Neural cell (in vitro differentiated cells): ENCODE results near the gene KIF13A. TPM values are rescaled to one million over a fixed set of nuclear protein-coding genes. Genes with fewer than 3 reads are reported as not detected.

Source experiments
- H2AFZ ChIP-seq: fragments of 200-600, 300-800 bp; sonication (generic), shearing (Covaris generic); 2 replicates; pipeline ENCODE4 v1.6.0; 2014; ENCODE audit warnings: low read depth, mild to moderate bottlenecking, antibody characterized with exemption, low read length, moderate library complexity
- H3F3A ChIP-seq: fragments of 200-600 bp; shearing (Covaris generic); 2 replicates; pipeline ENCODE4 v1.6.1; 2016; ENCODE audit warnings: mild to moderate bottlenecking, moderate library complexity, mixed read lengths, antibody characterized with exemption, low read length; ENCODE audit not compliant: insufficient read depth, poor library complexity, severe bottlenecking
- H3K27ac ChIP-seq: fragments of 200-600, 300-800 bp; sonication (generic), shearing (Covaris generic); 2 replicates; pipeline ENCODE4 v1.5.1; 2014; ENCODE audit warnings: mild to moderate bottlenecking, low read length, moderate library complexity
- H3K27me3 ChIP-seq: fragments of 300-800, 200-600 bp; sonication (generic), shearing (Covaris generic); 2 replicates; pipeline ENCODE4 v1.6.0; 2014; ENCODE audit warnings: mild to moderate bottlenecking, low read depth, low read length, moderate library complexity; ENCODE audit not compliant: insufficient read depth
- H3K36me3 ChIP-seq: fragments of 300-800, 200-600 bp; sonication (generic), shearing (Covaris generic); 2 replicates; pipeline ENCODE4 v1.5.1; 2014; ENCODE audit warnings: mild to moderate bottlenecking, antibody characterized with exemption, low read length, moderate library complexity; ENCODE audit not compliant: insufficient read depth
- H3K4me2 ChIP-seq: fragments of 300-800, 200-600 bp; sonication (generic), shearing (Covaris generic); 2 replicates; pipeline ENCODE4 v1.6.0; 2014; ENCODE audit warnings: mild to moderate bottlenecking, low read length
- H3K4me3 ChIP-seq: fragments of 300-800, 200-600 bp; sonication (generic), shearing (Covaris generic); 2 replicates; pipeline ENCODE4 v1.5.1; 2014; ENCODE audit warnings: mild to moderate bottlenecking, low read length, moderate library complexity
- H3K79me2 ChIP-seq: fragments of 200-600 bp; shearing (Covaris generic); replicated peaks from 2 replicates; pipeline ENCODE4 v1.6.0; 2014; ENCODE audit warnings: mild to moderate bottlenecking, low read length, moderate library complexity; ENCODE audit not compliant: insufficient read depth
- H3K9ac ChIP-seq: fragments of 300-800, 200-600 bp; sonication (generic), shearing (Covaris generic); 2 replicates; pipeline ENCODE4 v1.6.1; 2016; ENCODE audit warnings: mild to moderate bottlenecking, low read length, mixed read lengths
- H3K9me2 ChIP-seq: fragments of 200-600 bp; shearing (Covaris generic); 2 replicates; pipeline ENCODE4 v1.6.1; 2016; ENCODE audit warnings: mild to moderate bottlenecking, low read length, mixed read lengths; ENCODE audit not compliant: insufficient read depth
- H3K9me3 ChIP-seq: fragments of 200-600, 300-800 bp; sonication (generic), shearing (Covaris generic); 2 replicates; pipeline ENCODE4 v1.6.1; 2016; ENCODE audit warnings: mild to moderate bottlenecking, mixed run types, low read length, moderate library complexity, mixed read lengths
- H4K20me1 ChIP-seq: fragments of 200-600 bp; shearing (Covaris generic); 2 replicates; pipeline ENCODE4 v1.6.1; 2016; ENCODE audit warnings: mild to moderate bottlenecking, mixed run types; ENCODE audit not compliant: insufficient read depth
- EP300 ChIP-seq: fragments of 450-650 bp; conservative IDR thresholded peaks from 2 replicates; pipeline ENCODE4 v1.6.1; 2014; ENCODE audit warnings: antibody characterized with exemption, mild to moderate bottlenecking, moderate library complexity; ENCODE audit not compliant: poor library complexity, severe bottlenecking
- EZH2 ChIP-seq: fragments of 200-600, 300-800 bp; shearing (Covaris generic), sonication (generic); IDR thresholded peaks from 2 replicates; pipeline ENCODE4 v1.6.1; 2014; ENCODE audit warnings: antibody characterized with exemption, low read length, borderline replicate concordance, mild to moderate bottlenecking; ENCODE audit not compliant: insufficient read depth, poor library complexity, severe bottlenecking
- MXI1 ChIP-seq: fragments of 450-650 bp; conservative IDR thresholded peaks from 2 replicates; pipeline ENCODE4 v1.6.1; 2014; ENCODE audit warnings: antibody characterized with exemption, mild to moderate bottlenecking; ENCODE audit not compliant: poor library complexity, severe bottlenecking
- POLR2AphosphoS5 ChIP-seq: IDR thresholded peaks from 2 replicates; pipeline ENCODE4 v1.6.1; 2012
- RAD21 ChIP-seq: fragments of 450-650 bp; conservative IDR thresholded peaks from 2 replicates; pipeline ENCODE4 v1.6.1; 2014; ENCODE audit warnings: antibody characterized with exemption, mild to moderate bottlenecking, moderate library complexity
- SMC3 ChIP-seq: fragments of 450-650 bp; conservative IDR thresholded peaks from 2 replicates; pipeline ENCODE4 v1.6.1; 2014; ENCODE audit warnings: antibody characterized with exemption, mild to moderate bottlenecking, moderate library complexity; ENCODE audit not compliant: poor library complexity
- TAF1 ChIP-seq: IDR thresholded peaks from 2 replicates; pipeline ENCODE4 v1.6.1; 2012; ENCODE audit warnings: low read depth
- polyA plus RNA-seq: library from polyadenylated mRNA; depleted of rRNA; stranded (reverse); fragments of >200 nt; gene quantifications from 2 replicates; pipeline ENCODE4 v1.2.3, GENCODE V29; 2014
- TF ChIP-seq, protein P1 (sequence below): fragments of 450-650 bp; IDR thresholded peaks from 2 replicates; pipeline ENCODE4 v1.5.1; 2014; ENCODE audit warnings: antibody characterized with exemption, mild to moderate bottlenecking, moderate library complexity; ENCODE audit not compliant: poor library complexity, severe bottlenecking
- TF ChIP-seq, protein P2 (sequence below): IDR thresholded peaks from 2 replicates; pipeline ENCODE4 v1.6.1; 2012; ENCODE audit warnings: borderline replicate concordance

Gene KIF13A
- polyA plus RNA-seq, 1 donor from 2014 or later, result 9.4 TPM

DNA sequence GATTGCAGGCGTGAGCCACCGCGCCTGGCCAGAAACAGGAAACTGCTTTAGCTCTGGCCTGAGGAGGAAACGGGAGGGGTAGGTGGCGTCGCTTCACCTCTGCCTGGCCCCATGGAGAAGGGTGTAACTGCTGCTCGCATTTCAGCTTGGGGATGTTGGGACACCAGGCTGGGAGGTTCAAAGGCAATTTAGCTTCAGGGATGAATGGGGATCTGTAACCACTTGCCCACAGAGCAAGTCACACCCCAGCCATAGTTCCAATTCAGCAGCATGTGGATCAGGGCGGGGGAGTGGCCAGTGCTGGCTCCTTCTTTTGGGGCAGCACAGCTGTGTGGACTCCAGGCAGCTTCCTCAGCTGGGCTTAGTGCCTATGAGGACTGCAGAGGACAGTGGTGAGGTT, 245.9 kb downstream of the KIF13A start:
- no peak overlapping the region for H3K4me2 ChIP-seq
- H2AFZ ChIP-seq, result no peak overlapping the region

DNA sequence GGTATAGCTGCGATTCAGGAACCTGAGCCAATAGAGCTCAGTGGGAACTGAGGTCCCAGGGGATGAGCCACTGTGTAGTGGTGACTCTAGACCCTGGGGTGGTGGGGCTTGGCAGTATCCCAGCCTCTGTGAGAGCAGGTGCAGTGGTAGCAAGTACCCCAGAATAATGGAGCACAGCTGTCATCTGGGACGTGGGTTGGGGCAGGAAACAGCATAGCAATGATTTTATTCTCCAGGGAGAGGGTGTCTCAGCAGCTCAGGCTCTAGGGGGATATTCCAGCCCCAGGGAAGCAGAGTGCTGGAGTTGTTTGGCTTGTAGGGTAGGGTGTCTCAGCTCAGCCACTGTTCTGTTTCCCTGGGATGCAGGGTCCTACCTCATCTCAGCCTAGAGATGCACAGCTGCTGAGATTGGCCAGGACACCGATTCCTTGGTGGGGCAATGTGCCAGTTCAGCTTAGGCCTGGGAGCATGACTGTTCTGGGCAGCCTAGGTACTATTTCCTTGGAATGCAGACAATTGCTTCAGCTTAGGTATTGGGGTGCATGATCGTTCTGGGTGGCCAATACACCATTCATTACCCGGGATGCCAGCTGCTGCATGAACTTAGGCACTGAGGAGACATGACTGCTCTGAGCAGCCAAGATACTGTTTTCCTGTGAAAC, 246.7 kb downstream of the KIF13A start:
- Histone ChIP-seq H3K27me3 (no peaks in the 10 kb centered on the region), H3K4me2 (no peak overlapping the region), H3K36me3 (no peaks in the 10 kb centered on the region), H2AFZ (no peak overlapping the region), H4K20me1 (no peaks in the 10 kb centered on the region), H3K4me3 (no peak overlapping the region), H3F3A (no peaks in the 10 kb centered on the region), H3K9me2 (no peaks in the 10 kb centered on the region), H3K27ac (no peak overlapping the region), H3K9me3 (no peaks in the 10 kb centered on the region), H3K9ac (no peak overlapping the region), H3K79me2 (no peaks in the 10 kb centered on the region)
- TF ChIP-seq TAF1, result no peak
- no peak for TF ChIP-seq EP300
- TF ChIP-seq, protein P1, sequence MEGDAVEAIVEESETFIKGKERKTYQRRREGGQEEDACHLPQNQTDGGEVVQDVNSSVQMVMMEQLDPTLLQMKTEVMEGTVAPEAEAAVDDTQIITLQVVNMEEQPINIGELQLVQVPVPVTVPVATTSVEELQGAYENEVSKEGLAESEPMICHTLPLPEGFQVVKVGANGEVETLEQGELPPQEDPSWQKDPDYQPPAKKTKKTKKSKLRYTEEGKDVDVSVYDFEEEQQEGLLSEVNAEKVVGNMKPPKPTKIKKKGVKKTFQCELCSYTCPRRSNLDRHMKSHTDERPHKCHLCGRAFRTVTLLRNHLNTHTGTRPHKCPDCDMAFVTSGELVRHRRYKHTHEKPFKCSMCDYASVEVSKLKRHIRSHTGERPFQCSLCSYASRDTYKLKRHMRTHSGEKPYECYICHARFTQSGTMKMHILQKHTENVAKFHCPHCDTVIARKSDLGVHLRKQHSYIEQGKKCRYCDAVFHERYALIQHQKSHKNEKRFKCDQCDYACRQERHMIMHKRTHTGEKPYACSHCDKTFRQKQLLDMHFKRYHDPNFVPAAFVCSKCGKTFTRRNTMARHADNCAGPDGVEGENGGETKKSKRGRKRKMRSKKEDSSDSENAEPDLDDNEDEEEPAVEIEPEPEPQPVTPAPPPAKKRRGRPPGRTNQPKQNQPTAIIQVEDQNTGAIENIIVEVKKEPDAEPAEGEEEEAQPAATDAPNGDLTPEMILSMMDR, result no peak
- no peak for TF ChIP-seq MXI1
- no peak for TF ChIP-seq SMC3
- no peak for TF ChIP-seq POLR2AphosphoS5
- TF ChIP-seq RAD21, result no peak
- no peak for TF ChIP-seq EZH2
- TF ChIP-seq, protein P2, sequence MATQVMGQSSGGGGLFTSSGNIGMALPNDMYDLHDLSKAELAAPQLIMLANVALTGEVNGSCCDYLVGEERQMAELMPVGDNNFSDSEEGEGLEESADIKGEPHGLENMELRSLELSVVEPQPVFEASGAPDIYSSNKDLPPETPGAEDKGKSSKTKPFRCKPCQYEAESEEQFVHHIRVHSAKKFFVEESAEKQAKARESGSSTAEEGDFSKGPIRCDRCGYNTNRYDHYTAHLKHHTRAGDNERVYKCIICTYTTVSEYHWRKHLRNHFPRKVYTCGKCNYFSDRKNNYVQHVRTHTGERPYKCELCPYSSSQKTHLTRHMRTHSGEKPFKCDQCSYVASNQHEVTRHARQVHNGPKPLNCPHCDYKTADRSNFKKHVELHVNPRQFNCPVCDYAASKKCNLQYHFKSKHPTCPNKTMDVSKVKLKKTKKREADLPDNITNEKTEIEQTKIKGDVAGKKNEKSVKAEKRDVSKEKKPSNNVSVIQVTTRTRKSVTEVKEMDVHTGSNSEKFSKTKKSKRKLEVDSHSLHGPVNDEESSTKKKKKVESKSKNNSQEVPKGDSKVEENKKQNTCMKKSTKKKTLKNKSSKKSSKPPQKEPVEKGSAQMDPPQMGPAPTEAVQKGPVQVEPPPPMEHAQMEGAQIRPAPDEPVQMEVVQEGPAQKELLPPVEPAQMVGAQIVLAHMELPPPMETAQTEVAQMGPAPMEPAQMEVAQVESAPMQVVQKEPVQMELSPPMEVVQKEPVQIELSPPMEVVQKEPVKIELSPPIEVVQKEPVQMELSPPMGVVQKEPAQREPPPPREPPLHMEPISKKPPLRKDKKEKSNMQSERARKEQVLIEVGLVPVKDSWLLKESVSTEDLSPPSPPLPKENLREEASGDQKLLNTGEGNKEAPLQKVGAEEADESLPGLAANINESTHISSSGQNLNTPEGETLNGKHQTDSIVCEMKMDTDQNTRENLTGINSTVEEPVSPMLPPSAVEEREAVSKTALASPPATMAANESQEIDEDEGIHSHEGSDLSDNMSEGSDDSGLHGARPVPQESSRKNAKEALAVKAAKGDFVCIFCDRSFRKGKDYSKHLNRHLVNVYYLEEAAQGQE, result no peak

More for the DNA sequence above, 245.9 kb downstream of the KIF13A start:
- no peaks in the 10 kb centered on the region for H3K9me3 ChIP-seq
- no peaks in the 10 kb centered on the region for H3F3A ChIP-seq
- H3K27me3 ChIP-seq, result no peaks in the 10 kb centered on the region
- no peak overlapping the region for H3K4me3 ChIP-seq
- no peak overlapping the region for H3K9ac ChIP-seq
- no peaks in the 10 kb centered on the region for H3K9me2 ChIP-seq
- H4K20me1 ChIP-seq, result no peaks in the 10 kb centered on the region
- no peaks in the 10 kb centered on the region for H3K36me3 ChIP-seq
- H3K79me2 ChIP-seq, result no peaks in the 10 kb centered on the region
- TF ChIP-seq MXI1, result no peak
- no peak for TF ChIP-seq TAF1
- no peak for TF ChIP-seq EZH2
- TF ChIP-seq, protein P2, result no peak
- no peak for TF ChIP-seq POLR2AphosphoS5
- TF ChIP-seq, protein P1, result no peak
- no peak for TF ChIP-seq EP300
- no peak for TF ChIP-seq SMC3
- TF ChIP-seq RAD21, result no peak
- no peak overlapping the region for H3K27ac ChIP-seq
